ENCODE results near the gene ZNF90. TPM values are rescaled to one million over a fixed set of nuclear protein-coding genes. Genes with fewer than 3 reads are reported as not detected.
A peak's percentile ranks its signal among the peaks of the same experiment; 100 is the strongest.

Gene ZNF90
- 1.1 and 1.2 TPM in 2 replicates for total RNA-seq

GRCh38 chr19:20077791-20078463, at the start of gene ZNF90:
TSS of gene ZNF90 (plus strand) at chr19:20078000. CDS start at chr19:20078133, 133 bp downstream.
- H3K4me3 ChIP-seq (ENCODE audit: insufficient read depth, low read length) = peak within 1 kb of the TSS; percentile 72
- H3K27me3 ChIP-seq (ENCODE audit: insufficient read depth, low read length) = no peaks in the 10 kb centered on the region
- H3K4me1 ChIP-seq (ENCODE audit: insufficient read depth, low read length) = peaks cover 8% of the 10 kb centered on the region
- no peaks in the 10 kb centered on the region for H4K20me1 ChIP-seq (ENCODE audit: insufficient read depth, low read length)
- peak within 1 kb of the TSS; percentile 95 for H3K4me2 ChIP-seq (ENCODE audit: insufficient read depth, low read length)
- DNase-seq (ENCODE audit: insufficient read length, low spot score, missing footprints) = peak; percentile 91
- H3K36me3 ChIP-seq (ENCODE audit: insufficient read depth, low read length) = no peaks in the 10 kb centered on the region
- H2AFZ ChIP-seq (ENCODE audit: low read length) = peak within 1 kb of the TSS; percentile 99
- no peak for TF ChIP-seq CTCF (IDR thresholded peaks at IDR 0.05; ENCODE audit: extremely low read depth, low read depth, low read length)
- H3K79me2 ChIP-seq (ENCODE audit: insufficient read depth, low read length) = peaks cover 11% of the 10 kb centered on the region
- peak within 1 kb of the TSS; percentile 36 for H3K27ac ChIP-seq (ENCODE audit: low read depth, low read length)
- H3K9me3 ChIP-seq (ENCODE audit: low read depth, low read length) = no peaks in the 10 kb centered on the region

DNA sequence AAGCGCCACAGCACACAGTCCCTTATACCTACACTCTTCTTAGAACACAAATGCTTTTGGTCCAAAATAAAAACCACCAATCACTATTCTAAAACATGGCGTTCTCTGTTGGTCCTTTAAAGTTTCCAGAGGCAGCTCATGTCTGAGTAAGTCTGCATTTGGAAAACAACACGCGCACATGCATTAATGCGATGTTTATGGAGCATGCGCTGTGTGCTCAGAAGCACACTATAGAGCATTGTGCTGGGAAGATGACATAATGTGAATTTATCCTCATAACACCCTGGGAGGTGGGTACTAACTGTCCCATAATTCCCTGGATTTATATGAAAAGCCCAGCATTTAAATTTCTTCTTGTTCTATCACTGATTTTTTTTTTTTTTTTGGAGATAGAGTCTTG, 49.2 kb upstream of the ZNF90 start:
- no peak overlapping the region for H3K27ac ChIP-seq (ENCODE audit: low read depth, low read length)
- H3K36me3 ChIP-seq (ENCODE audit: insufficient read depth, low read length) = peaks cover 13% of the 10 kb centered on the region
- no peaks in the 10 kb centered on the region for H3K4me1 ChIP-seq (ENCODE audit: insufficient read depth, low read length)
- H3K4me3 ChIP-seq (ENCODE audit: insufficient read depth, low read length) = no peak overlapping the region
- H3K9me3 ChIP-seq (ENCODE audit: low read depth, low read length) = no peaks in the 10 kb centered on the region
- H3K4me2 ChIP-seq (ENCODE audit: insufficient read depth, low read length) = no peak overlapping the region
- no peak overlapping the region for H2AFZ ChIP-seq (ENCODE audit: low read length)
- H3K79me2 ChIP-seq (ENCODE audit: insufficient read depth, low read length) = peaks cover 5% of the 10 kb centered on the region
- H3K27me3 ChIP-seq (ENCODE audit: insufficient read depth, low read length) = no peaks in the 10 kb centered on the region
- no peaks in the 10 kb centered on the region for H4K20me1 ChIP-seq (ENCODE audit: insufficient read depth, low read length)
- no peak for DNase-seq (ENCODE audit: insufficient read length, low spot score, missing footprints)
- TF ChIP-seq CTCF (IDR thresholded peaks at IDR 0.05; ENCODE audit: extremely low read depth, low read depth, low read length) = no peak

DNA sequence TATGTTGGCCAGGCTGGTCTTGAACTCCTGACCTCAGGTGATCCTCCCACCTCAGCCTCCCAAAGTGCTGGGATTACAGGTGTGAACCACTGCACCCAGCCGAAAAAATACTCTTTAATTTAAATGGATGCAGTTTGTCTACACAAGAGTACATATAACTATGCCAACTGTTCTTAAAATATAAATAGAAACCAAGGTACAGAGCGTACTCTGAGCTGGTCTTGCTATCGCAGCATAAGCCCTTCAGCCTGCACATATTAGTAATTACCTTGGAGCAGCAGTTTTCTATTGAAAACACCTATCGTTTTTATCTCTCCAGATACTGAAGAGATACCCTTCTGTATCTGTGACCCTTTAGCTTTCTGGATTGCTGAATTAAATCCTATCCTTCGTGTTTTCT, 41.9 kb upstream of the ZNF90 start:
- no peak overlapping the region for H3K4me3 ChIP-seq (ENCODE audit: insufficient read depth, low read length)
- H3K27me3 ChIP-seq (ENCODE audit: insufficient read depth, low read length) = no peaks in the 10 kb centered on the region
- peaks cover 10% of the 10 kb centered on the region for H3K4me1 ChIP-seq (ENCODE audit: insufficient read depth, low read length)
- H4K20me1 ChIP-seq (ENCODE audit: insufficient read depth, low read length) = no peaks in the 10 kb centered on the region
- peaks cover 8% of the 10 kb centered on the region for H3K36me3 ChIP-seq (ENCODE audit: insufficient read depth, low read length)
- H3K79me2 ChIP-seq (ENCODE audit: insufficient read depth, low read length) = peaks cover 33% of the 10 kb centered on the region
- DNase-seq (ENCODE audit: insufficient read length, low spot score, missing footprints) = no peak
- H2AFZ ChIP-seq (ENCODE audit: low read length) = no peak overlapping the region
- no peak overlapping the region for H3K4me2 ChIP-seq (ENCODE audit: insufficient read depth, low read length)
- H3K27ac ChIP-seq (ENCODE audit: low read depth, low read length) = no peak overlapping the region
- no peaks in the 10 kb centered on the region for H3K9me3 ChIP-seq (ENCODE audit: low read depth, low read length)
- no peak for TF ChIP-seq CTCF (IDR thresholded peaks at IDR 0.05; ENCODE audit: extremely low read depth, low read depth, low read length)

DNA sequence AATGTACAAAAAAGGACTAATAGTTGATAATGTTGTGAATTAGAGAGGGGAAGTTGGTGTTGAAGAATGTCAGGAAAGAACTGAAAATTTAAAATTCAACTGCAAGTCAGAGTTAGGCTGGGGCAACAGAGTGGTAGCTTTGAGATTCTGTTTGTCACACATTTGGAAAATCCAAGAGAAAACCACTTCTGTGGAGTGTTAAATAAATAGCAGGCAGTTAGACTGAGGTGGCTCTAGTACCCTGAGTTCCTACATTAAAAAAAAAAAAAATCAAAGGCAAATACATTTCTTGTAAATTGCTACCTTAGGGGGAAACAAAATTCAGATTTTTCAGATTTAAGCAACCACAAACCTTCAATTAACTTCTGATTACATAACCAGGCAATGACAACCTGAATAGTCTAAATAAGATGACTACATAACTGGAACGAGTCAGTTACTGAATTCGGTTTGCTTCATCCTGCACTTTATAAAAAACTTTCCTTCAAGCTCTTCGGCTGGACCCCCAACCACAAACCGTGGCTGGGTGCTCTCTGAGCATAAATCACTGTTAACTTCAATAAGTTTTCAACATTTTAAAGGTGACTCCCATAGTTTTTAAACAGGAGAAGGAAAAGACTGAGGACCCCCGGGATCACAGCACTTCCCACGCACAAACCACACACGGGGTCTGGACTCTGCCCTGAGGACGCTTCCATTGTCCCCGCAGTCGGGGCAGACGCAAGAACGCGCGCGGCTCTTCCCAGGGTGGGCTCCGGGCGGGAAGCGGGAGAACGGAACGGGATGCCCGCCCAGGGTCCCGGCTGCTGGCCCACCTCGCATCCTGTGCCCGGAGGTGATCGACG, 39.2 kb upstream of the ZNF90 start:
- peaks cover 3% of the 10 kb centered on the region for H3K36me3 ChIP-seq (ENCODE audit: insufficient read depth, low read length)
- DNase-seq (ENCODE audit: insufficient read length, low spot score, missing footprints) = no peak
- no peak for TF ChIP-seq CTCF (IDR thresholded peaks at IDR 0.05; ENCODE audit: extremely low read depth, low read depth, low read length)

More for the DNA sequence above, 39.2 kb upstream of the ZNF90 start:
- Histone ChIP-seq H3K9me3 (ENCODE audit: low read depth, low read length) (no peaks in the 10 kb centered on the region), H3K4me1 (ENCODE audit: insufficient read depth, low read length) (peaks cover 10% of the 10 kb centered on the region), H2AFZ (ENCODE audit: low read length) (peak overlapping the region; percentile 96), H3K27ac (ENCODE audit: low read depth, low read length) (peak overlapping the region; percentile 85), H3K79me2 (ENCODE audit: insufficient read depth, low read length) (peaks cover 29% of the 10 kb centered on the region), H4K20me1 (ENCODE audit: insufficient read depth, low read length) (no peaks in the 10 kb centered on the region), H3K4me3 (ENCODE audit: insufficient read depth, low read length) (peak overlapping the region; percentile 96), H3K27me3 (ENCODE audit: insufficient read depth, low read length) (no peaks in the 10 kb centered on the region), H3K4me2 (ENCODE audit: insufficient read depth, low read length) (peak overlapping the region; percentile 90)

All from osteoblast (primary cell).